CD14-positive monocyte (primary cell): ENCODE data around the gene FGF7. TPM values are rescaled to one million over a fixed set of nuclear protein-coding genes. Genes with fewer than 3 reads are reported as not detected.

Source experiments
- DNase-seq, 3 donors: peaks; one replicate each; pipeline ENCODE4 v3.0.0-alpha.2; 2011 to 2022
- H2AFZ ChIP-seq: 2 replicates; pipeline ENCODE4 v1.6.0; 2012; ENCODE audit warnings: mild to moderate bottlenecking, low read depth, low read length, inconsistent platforms; ENCODE audit not compliant: insufficient read depth, poor library complexity, severe bottlenecking
- H3K27ac ChIP-seq, 2 donors: 1 replicate in 1 of 2; 2 replicates in 1 of 2; pipeline ENCODE4 v1.5.1; 2012 to 2013; ENCODE audit warnings: low read length in 2 of 2, control low read depth in 1 of 2, inconsistent platforms in 1 of 2, low read depth in 1 of 2, mild to moderate bottlenecking in 1 of 2
- H3K27me3 ChIP-seq, 2 donors: one replicate each; pipeline versions ENCODE4 v1.6.0 to v1.6.1; 2011 to 2013; ENCODE audit warnings: low read length in 2 of 2; ENCODE audit not compliant: control insufficient read depth in 2 of 2, insufficient read depth in 2 of 2
- H3K36me3 ChIP-seq, 2 donors: replicated peaks in 1 of 2; 1 replicate in 1 of 2; 2 replicates in 1 of 2; pipeline versions ENCODE4 v1.5.1 to v1.6.1; 2012 to 2013; ENCODE audit warnings: low read length in 2 of 2, control low read depth in 1 of 2, inconsistent platforms in 1 of 2, mild to moderate bottlenecking in 1 of 2; ENCODE audit not compliant: insufficient read depth in 2 of 2, control insufficient read depth in 1 of 2
- H3K4me1 ChIP-seq, 2 donors: 1 replicate in 1 of 2; 2 replicates in 1 of 2; pipeline versions ENCODE4 v1.5.1 to v1.6.1; 2012 to 2013; ENCODE audit warnings: low read length in 2 of 2, control low read depth in 1 of 2, inconsistent platforms in 1 of 2, mild to moderate bottlenecking in 1 of 2, moderate library complexity in 1 of 2; ENCODE audit not compliant: insufficient read depth in 2 of 2, control insufficient read depth in 1 of 2
- H3K4me2 ChIP-seq: replicated peaks from 2 replicates; pipeline ENCODE3; 2012; ENCODE audit warnings: low read length, moderate library complexity, mild to moderate bottlenecking; ENCODE audit not compliant: poor library complexity, severe bottlenecking; ENCODE audit errors: extremely low read depth
- H3K4me3 ChIP-seq, 3 experiments: fragments of 200-600 bp in 1 of 3; sonication (generic) in 1 of 3; replicated peaks in 1 of 3; 1 replicate in 2 of 3; 2 replicates in 1 of 3; pipeline ENCODE4 v1.5.1; 2011 to 2013; ENCODE audit warnings: low read length in 3 of 3, mild to moderate bottlenecking in 3 of 3, control low read depth in 2 of 3, low read depth in 2 of 3, inconsistent platforms in 1 of 3, moderate library complexity in 1 of 3
- H3K79me2 ChIP-seq: 2 replicates; pipeline ENCODE4 v1.6.0; 2012; ENCODE audit warnings: mild to moderate bottlenecking, control low read depth, inconsistent platforms, low read length, moderate library complexity; ENCODE audit not compliant: insufficient read depth
- H3K9ac ChIP-seq: 2 replicates; pipeline ENCODE4 v1.6.0; 2017; ENCODE audit warnings: low read length, mild to moderate bottlenecking; ENCODE audit not compliant: insufficient read depth, poor library complexity, severe bottlenecking
- H3K9me3 ChIP-seq, 2 donors: replicated peaks in 1 of 2; 1 replicate in 1 of 2; 2 replicates in 1 of 2; pipeline versions ENCODE4 v1.5.1 to v1.6.1; 2012 to 2013; ENCODE audit warnings: low read length in 2 of 2, control low read depth in 1 of 2; ENCODE audit not compliant: control insufficient read depth in 1 of 2, insufficient read depth in 1 of 2
- H4K20me1 ChIP-seq: 2 replicates; pipeline ENCODE4 v1.6.0; 2012; ENCODE audit warnings: mild to moderate bottlenecking, low read length, control low read depth, moderate library complexity; ENCODE audit not compliant: insufficient read depth
- H3K27ac Mint-ChIP-seq, 7 donors: one replicate each; pipeline ENCODE4 v1.8.0; 2020; ENCODE audit warnings: mild to moderate bottlenecking in 7 of 7, mixed read lengths in 7 of 7, moderate library complexity in 6 of 7, inconsistent platforms in 2 of 7
- H3K27me3 Mint-ChIP-seq, 3 donors: one replicate each; pipeline ENCODE4 v1.8.0; 2021 to 2022; ENCODE audit warnings: low read depth in 3 of 3, mild to moderate bottlenecking in 3 of 3, mixed read lengths in 3 of 3, moderate library complexity in 3 of 3, inconsistent platforms in 1 of 3
- H3K36me3 Mint-ChIP-seq, 2 donors: one replicate each; pipeline ENCODE4 v1.8.0; 2020; ENCODE audit warnings: mixed read lengths in 2 of 2, inconsistent platforms in 1 of 2, mild to moderate bottlenecking in 1 of 2
- H3K4me1 Mint-ChIP-seq: one replicate; pipeline ENCODE4 v1.8.0; 2020; ENCODE audit warnings: mild to moderate bottlenecking, mixed read lengths
- H3K4me3 Mint-ChIP-seq, 2 donors: one replicate each; pipeline ENCODE4 v1.8.0; 2020; ENCODE audit warnings: mild to moderate bottlenecking in 2 of 2, mixed read lengths in 2 of 2, moderate library complexity in 1 of 2
- H3K9me3 Mint-ChIP-seq, 7 donors: one replicate each; pipeline ENCODE4 v1.8.0; 2020 to 2022; ENCODE audit warnings: mixed read lengths in 7 of 7, mild to moderate bottlenecking in 6 of 7, moderate library complexity in 6 of 7, inconsistent platforms in 2 of 7
- WGBS: methylation state at CpG from one replicate; pipeline ENCODE4 v1.1.5; 2013; ENCODE audit warnings: missing lambda C conversion rate; ENCODE audit not compliant: insufficient coverage; 5-methylcytosine and 5-hydroxymethylcytosine counted together
- intact Hi-C, 2 donors: fragments of 100-400 bp; cut with micrococcal nuclease; formaldehyde crosslinking; loops; one replicate each; pipeline versions ENCODE4 v1.15.0 to v1.15.1; 2023
- polyA plus RNA-seq, 3 donors: library from polyadenylated mRNA; depleted of rRNA in 1 of 3; unstranded in 2 of 3; stranded (reverse) in 1 of 3; fragments of 300-500 nt in 2 of 3; fragments of >200 nt in 1 of 3; fragmentation: Illumina TruSeq in 2 of 3; gene quantifications; 1 replicate in 2 of 3; 2 replicates in 1 of 3; pipeline ENCODE4 v1.2.3, GENCODE V29; 2012 to 2021
- TF ChIP-seq, protein P1 (sequence below): fragments of 200-600 bp; IDR thresholded peaks from one replicate; pipeline ENCODE4 v1.8.0; 2022; ENCODE audit warnings: antibody characterized with exemption, mild to moderate bottlenecking

Gene FGF7
- polyA plus RNA-seq, 3 donors = not detected

DNA sequence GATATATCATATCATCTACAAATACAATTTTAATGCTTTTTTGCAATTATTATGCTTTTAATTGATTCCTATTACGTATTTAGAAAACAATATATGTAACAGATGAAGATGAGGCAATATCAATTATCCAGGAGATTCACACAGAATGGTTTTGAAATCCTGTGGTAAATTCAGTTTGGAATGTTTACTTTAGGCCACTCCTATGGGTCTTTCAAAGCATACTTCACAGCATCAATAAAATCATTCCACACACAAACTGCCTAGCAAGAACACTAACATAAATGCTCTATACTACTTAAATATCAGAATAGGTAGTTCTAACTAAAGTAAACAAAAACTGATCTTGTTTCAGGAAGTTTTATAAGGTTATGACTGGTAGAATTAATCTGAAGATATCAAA is 107.0 kb downstream of the FGF7 start:
- TF ChIP-seq, protein P1, sequence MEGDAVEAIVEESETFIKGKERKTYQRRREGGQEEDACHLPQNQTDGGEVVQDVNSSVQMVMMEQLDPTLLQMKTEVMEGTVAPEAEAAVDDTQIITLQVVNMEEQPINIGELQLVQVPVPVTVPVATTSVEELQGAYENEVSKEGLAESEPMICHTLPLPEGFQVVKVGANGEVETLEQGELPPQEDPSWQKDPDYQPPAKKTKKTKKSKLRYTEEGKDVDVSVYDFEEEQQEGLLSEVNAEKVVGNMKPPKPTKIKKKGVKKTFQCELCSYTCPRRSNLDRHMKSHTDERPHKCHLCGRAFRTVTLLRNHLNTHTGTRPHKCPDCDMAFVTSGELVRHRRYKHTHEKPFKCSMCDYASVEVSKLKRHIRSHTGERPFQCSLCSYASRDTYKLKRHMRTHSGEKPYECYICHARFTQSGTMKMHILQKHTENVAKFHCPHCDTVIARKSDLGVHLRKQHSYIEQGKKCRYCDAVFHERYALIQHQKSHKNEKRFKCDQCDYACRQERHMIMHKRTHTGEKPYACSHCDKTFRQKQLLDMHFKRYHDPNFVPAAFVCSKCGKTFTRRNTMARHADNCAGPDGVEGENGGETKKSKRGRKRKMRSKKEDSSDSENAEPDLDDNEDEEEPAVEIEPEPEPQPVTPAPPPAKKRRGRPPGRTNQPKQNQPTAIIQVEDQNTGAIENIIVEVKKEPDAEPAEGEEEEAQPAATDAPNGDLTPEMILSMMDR = no peak
- Histone ChIP-seq H3K4me2 (no peak overlapping the region), H3K9ac (no peak overlapping the region), H3K36me3 (no peaks in the 10 kb centered on the region), H3K27me3 (no peaks in the 10 kb centered on the region), H3K79me2 (no peaks in the 10 kb centered on the region), H2AFZ (no peak overlapping the region), H3K27ac (no peak overlapping the region), H4K20me1 (no peaks in the 10 kb centered on the region), H3K4me1 (no peaks in the 10 kb centered on the region), H3K4me3 (no peak overlapping the region), H3K9me3 (peaks cover 2 to 17% of the 10 kb centered on the region in 2 donors)
- intact Hi-C loops = no loop called here
- Mint-ChIP-seq H3K4me1 (no peaks in the 10 kb centered on the region), H3K36me3 (no peaks in the 10 kb centered on the region), H3K9me3 (peaks cover 8 to 26% (median 16%) of the 10 kb centered on the region in 7 donors), H3K4me3 (no peak overlapping the region), H3K27me3 (no peaks in the 10 kb centered on the region), H3K27ac (no peak overlapping the region)
- WGBS = no CpG with 5 or more reads among the region's 1 CpG
- DNase-seq = no peak

Other genes starting within 250 kb of the FGF7 start
- under 1 TPM; 0.28 to 0.72 (median 0.49) TPM for gene FAM227B, start 197.6 kb downstream of the FGF7 start, polyA plus RNA-seq
- 10 to 100 TPM in 2 of 3 donors, 1 to 10 TPM in 1; 8.3 to 11.8 (median 10.2) TPM for gene DTWD1, start 197.8 kb downstream of the FGF7 start, polyA plus RNA-seq